ENCODE data around the gene RAD18.

DNA sequence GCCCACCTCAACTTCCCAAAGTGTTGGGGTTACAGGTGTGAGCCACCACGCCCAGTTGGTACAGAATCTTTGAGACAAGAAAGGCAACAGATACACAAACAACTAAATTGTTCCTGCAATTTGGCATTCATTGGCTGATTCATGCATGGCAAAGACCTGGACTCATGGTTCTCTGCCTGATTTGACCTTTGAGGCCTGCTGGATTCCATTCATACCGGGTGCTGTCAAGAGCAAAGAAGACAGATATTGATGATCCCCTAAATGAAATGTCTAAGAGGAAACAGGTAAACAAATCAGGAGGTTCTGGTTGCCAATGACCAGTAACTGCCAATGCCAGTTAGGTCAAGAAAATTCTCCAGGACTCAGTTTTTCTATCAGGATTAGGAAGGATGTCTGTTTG, 43.9 kb upstream of the RAD18 start:
- TF ChIP-seq, protein P1, sequence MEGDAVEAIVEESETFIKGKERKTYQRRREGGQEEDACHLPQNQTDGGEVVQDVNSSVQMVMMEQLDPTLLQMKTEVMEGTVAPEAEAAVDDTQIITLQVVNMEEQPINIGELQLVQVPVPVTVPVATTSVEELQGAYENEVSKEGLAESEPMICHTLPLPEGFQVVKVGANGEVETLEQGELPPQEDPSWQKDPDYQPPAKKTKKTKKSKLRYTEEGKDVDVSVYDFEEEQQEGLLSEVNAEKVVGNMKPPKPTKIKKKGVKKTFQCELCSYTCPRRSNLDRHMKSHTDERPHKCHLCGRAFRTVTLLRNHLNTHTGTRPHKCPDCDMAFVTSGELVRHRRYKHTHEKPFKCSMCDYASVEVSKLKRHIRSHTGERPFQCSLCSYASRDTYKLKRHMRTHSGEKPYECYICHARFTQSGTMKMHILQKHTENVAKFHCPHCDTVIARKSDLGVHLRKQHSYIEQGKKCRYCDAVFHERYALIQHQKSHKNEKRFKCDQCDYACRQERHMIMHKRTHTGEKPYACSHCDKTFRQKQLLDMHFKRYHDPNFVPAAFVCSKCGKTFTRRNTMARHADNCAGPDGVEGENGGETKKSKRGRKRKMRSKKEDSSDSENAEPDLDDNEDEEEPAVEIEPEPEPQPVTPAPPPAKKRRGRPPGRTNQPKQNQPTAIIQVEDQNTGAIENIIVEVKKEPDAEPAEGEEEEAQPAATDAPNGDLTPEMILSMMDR (tag by site-specific recombination; IDR thresholded peaks at IDR 0.05) = no peak
- TF ChIP-seq HOXA7 (CRISPR knock-in tag; IDR thresholded peaks at IDR 0.05; ENCODE audit: borderline replicate concordance) = no peak
